Mononuclear cell (primary cell): Measurements from ENCODE around the gene MRPL46. TPM values are rescaled to one million over a fixed set of nuclear protein-coding genes. Genes with fewer than 3 reads are reported as not detected.
"Not testable (repeated sequence)": the region's sequence is repeated elsewhere in the genome, so short reads cannot be mapped to it uniquely, and the experiment has no call there.

ENCODE experiments used
- H3K27me3 ChIP-seq: 2 replicates; pipeline ENCODE4 v1.6.0; 2011; ENCODE audit warnings: low read length, control low read depth; ENCODE audit not compliant: insufficient read depth
- H3K4me1 ChIP-seq: 2 replicates; pipeline ENCODE4 v1.5.1; 2011; ENCODE audit warnings: mild to moderate bottlenecking, low read length, control low read depth; ENCODE audit not compliant: insufficient read depth
- H3K4me3 ChIP-seq: 2 replicates; pipeline ENCODE4 v1.5.1; 2011; ENCODE audit warnings: mild to moderate bottlenecking, low read length, moderate library complexity
- H3K9me3 ChIP-seq: 2 replicates; pipeline ENCODE4 v1.5.1; 2011; ENCODE audit warnings: low read depth, mild to moderate bottlenecking, control low read depth, low read length
- total RNA-seq: library from RNA; depleted of rRNA; stranded (reverse); fragments of >200 nt; gene quantifications from one replicate; pipeline ENCODE4 v1.2.3, GENCODE V29; 2012

Gene MRPL46
- total RNA-seq, 1 donor: 8.7 TPM

DNA sequence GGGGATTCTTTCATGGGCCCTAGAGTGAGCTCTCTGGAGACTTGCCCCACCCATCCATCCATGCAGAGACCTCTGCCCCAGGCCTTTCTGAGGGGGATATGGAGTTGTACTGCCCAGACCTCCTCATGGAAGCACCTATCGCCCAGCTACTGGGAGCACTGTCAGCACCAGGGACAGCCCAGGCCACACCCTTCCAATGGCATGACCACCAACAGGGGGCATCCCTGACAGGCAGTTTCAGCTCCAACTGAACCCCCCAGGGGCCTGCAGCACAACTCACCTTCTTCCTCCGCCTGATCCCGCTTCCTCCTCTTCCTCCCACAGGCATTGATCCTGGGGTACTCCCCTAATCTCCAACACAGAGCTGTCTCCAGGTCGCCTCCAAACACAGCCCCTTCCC, 22.1 kb upstream of the MRPL46 start:
- Histone ChIP-seq H3K9me3 (no peaks in the 10 kb centered on the region), H3K27me3 (no peaks in the 10 kb centered on the region), H3K4me1 (peaks cover 5% of the 10 kb centered on the region), H3K4me3 (no peak overlapping the region)

DNA sequence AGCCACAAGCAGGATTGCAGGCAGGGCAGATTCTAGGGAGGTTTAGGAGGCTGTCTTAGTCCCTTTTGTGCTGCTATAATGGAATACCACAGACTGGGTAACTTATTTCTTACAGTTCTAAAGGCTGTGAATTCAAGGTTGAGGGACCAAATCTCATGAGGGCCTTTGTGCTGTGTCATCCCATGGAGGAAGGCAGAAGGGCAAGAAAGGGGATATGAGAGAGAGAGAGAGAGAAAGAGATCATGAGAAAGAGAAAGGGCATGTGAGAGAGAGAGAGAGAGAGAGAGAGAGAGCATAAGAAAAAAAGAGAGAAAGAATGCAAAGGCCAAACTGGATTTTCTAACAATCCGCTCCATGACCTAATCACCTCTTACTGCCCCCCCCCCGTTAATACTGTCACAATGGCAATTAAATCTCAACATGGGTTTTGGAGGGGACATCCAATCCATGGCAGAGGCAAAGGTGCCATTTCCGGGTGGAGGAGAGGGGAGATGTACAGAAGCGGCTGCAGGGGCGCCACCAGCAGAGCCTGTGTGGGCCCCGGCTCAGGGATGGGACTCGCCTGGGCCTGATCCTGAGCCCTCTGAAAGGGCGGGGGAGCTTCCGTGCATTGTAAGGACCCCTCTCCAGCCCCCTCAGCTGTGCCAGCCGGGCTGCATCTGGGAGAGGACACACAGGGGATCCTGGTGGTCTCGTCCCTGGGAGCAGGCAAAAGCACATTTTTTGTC, 20.8 kb upstream of the MRPL46 start:
- H3K4me3 ChIP-seq: no peak overlapping the region
- H3K4me1 ChIP-seq: peaks cover 5% of the 10 kb centered on the region

DNA sequence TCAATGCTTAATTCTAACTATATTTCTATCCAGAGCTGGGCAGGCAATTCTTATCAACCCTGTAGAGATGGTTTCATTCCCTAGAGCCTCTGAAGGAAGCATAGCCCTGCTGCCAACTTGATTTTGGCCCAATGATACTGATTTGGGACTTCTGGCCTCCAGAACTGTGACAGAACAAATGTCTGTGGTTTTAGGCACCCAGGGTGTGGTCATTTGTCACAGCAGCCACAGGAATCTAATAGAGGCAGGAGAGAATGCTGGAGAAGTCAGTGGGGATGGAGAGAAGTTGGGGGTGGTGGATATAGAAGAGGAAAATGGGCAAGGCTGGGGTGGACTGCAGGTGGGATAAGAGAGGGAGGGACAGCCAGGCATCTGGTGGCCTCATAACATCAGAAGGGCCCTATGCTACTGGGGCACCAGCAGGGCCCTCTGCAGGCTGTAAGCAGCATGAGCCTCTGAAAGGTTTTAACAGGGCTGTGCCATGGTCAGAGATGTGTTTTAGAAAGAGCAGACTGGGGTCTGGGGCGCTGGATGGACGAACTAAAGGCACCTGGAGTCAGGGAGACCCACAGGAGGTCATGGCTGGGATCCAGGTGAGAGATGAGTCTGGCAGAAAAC, 20.1 kb upstream of the MRPL46 start:
- Histone ChIP-seq H3K4me3 (no peak overlapping the region), H3K27me3 (no peaks in the 10 kb centered on the region), H3K9me3 (no peaks in the 10 kb centered on the region), H3K4me1 (peaks cover 5% of the 10 kb centered on the region)

More for the DNA sequence above, 20.8 kb upstream of the MRPL46 start:
- Histone ChIP-seq H3K27me3 (no peaks in the 10 kb centered on the region), H3K9me3 (no peaks in the 10 kb centered on the region)

DNA sequence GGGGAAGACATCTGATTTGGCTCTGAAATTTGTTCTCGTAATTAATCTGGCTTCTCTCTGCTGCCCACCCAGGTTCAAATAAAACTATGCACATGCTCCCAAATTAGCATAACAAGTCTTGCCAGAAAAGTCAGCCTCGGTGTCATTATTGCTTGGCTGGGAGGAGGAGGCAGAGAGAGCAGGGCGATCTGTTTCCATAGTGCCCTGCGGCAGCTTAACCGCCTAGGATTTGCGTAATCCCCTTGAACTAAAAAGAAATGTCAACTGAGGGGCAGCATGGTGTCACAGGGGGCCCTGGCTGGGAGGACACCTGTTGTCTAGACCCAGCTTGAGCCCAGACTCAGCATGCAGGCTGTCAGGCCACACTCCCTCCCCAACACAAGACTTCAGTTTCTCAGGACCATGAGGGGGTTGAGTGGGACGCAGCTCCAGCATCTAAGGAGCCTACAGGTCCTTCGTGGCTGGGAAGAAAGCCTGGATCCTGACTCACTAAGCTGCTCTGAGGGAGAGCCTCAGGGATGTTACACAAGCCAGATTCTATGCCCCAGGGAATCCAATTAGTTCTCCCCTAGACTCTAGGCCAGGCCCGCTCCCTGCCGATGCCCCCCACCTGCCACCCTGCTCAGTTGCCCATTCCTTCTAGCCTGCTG, 17.6 kb upstream of the MRPL46 start:
- H3K9me3 ChIP-seq: no peaks in the 10 kb centered on the region
- H3K27me3 ChIP-seq: no peaks in the 10 kb centered on the region
- H3K4me1 ChIP-seq: peaks cover 5% of the 10 kb centered on the region
- H3K4me3 ChIP-seq: no peak overlapping the region

DNA sequence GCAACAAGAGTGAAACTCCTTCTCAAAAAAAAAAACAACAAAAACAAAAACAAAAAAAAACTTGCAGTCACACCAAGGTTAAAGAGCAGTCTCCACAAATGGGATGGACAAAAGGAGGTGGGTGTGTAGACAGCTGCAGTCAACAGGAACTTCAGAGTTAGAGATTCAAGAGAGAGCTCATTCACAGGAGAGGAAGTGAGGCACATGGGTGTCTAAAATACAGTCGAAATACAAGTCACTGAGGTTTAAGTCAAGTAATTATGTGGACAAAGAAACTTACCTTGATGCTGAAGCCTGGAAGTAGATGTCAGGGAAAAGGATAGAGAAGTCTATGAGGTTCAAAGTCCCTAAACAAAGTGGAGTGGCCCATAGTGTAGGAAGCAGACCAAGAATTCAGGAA, 15.1 kb upstream of the MRPL46 start:
- H3K4me3 ChIP-seq: no peak overlapping the region
- H3K9me3 ChIP-seq: no peaks in the 10 kb centered on the region
- no peaks in the 10 kb centered on the region for H3K4me1 ChIP-seq
- no peaks in the 10 kb centered on the region for H3K27me3 ChIP-seq

DNA sequence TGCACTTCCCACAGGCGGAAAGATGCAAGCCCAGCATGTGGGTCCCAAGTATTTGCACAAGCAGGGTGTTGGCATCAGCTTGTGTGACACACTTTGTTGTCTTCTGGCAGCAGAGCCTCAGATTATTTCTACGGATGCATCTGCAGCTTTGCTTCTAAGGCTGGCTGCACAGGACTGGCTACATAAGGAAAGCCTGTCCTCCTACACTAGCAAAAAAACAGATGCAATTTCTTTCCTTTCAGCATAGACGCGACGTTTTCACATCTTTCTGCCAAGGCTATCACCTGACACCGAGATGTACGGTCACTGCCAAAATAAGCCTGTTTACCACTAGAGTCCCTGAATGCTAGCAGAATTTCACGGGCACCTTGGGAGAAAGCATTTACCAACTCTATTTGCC, 13.8 kb upstream of the MRPL46 start:
- Histone ChIP-seq H3K27me3 (no peaks in the 10 kb centered on the region), H3K9me3 (no peaks in the 10 kb centered on the region), H3K4me1 (no peaks in the 10 kb centered on the region), H3K4me3 (no peak overlapping the region)

DNA sequence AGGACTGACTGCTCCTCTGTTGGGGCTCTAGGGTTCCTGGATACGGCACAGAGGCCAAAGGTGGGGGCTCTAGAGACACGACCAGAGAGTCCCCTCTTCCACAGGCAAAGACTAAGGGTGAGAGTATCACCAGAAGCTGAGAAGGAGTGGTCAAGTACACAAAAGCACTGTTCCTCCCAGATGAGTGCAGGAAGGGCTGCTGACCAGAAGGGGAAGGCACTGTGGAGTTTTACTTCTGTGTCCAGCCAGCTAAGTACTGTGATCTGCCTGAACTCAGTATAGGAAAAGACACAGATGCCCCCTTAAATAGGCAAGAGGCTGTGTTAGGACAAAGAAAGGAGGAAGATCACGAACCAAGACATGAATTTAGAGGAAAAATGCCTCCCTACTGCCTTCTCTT, 12.0 kb upstream of the MRPL46 start:
- no peaks in the 10 kb centered on the region for H3K9me3 ChIP-seq

DNA sequence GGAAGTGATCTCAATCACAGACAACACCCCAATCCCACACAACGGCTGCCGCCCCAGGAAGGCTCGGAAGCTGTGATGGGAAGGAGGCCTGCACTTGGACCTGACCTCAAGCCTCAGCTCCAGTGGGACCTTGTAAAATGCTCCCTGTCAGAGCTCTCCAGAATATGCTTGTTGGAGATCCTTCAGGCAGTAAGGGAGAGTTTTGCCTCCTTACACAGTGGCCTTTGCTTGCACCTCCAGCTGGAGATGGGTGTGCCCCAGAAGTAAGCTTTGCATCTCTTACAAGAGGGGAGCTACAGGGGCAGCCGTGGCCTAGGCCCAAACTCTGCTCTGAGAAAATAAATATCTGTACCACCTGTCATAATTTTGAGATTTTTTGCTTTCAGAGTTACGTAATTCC, 10.7 kb upstream of the MRPL46 start:
- Histone ChIP-seq H3K4me3 (no peak overlapping the region), H3K27me3 (no peaks in the 10 kb centered on the region), H3K9me3 (no peaks in the 10 kb centered on the region), H3K4me1 (no peaks in the 10 kb centered on the region)

More for the DNA sequence above, 12.0 kb upstream of the MRPL46 start:
- Histone ChIP-seq H3K27me3 (no peaks in the 10 kb centered on the region), H3K4me3 (no peak overlapping the region), H3K4me1 (no peaks in the 10 kb centered on the region)

DNA sequence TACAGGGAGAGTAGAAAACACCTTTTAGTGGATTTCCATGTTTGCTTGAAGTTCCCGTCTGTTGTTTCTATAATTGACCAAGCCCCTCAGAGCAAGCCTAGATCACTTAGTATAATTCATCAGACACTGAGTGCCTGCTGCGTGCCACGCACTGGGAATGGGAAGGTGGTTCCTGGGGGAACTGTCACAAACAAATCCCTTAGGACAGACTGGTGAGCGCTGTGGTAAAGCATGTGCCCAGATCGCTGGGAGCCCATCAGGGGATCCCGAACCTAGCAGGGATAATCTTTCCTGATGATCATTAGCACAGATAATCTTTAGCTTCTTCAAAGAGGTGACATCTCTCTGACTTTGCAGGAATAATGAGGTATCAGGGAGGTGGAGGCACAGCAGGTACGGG, 9.9 kb upstream of the MRPL46 start:
- H3K9me3 ChIP-seq: no peaks in the 10 kb centered on the region
- no peak overlapping the region for H3K4me3 ChIP-seq
- H3K4me1 ChIP-seq: no peaks in the 10 kb centered on the region
- no peaks in the 10 kb centered on the region for H3K27me3 ChIP-seq

DNA sequence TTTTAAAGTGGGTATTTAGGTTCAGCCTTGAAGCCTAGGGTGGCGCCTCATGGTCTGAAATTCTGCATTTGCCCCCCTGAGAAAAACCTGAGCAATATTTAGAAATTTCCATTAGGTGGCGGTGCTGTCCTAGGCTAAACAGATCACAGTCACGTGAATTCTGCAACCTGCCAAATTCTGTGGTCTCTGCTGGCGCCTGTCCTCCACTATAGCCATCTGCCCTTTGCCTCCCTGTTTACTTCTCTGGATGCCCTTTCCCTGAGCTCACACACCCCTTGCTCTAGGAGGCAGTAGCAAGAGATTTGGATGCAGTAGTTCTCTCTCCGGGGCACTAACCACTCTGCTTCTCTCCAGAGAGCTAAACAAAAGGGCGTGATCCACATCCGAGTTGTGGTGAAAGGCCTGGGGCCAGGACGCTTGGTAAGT, 9.5 kb upstream of the MRPL46 start:
- Histone ChIP-seq H3K27me3 (no peaks in the 10 kb centered on the region), H3K4me3 (no peak overlapping the region), H3K4me1 (no peaks in the 10 kb centered on the region), H3K9me3 (no peaks in the 10 kb centered on the region)

DNA sequence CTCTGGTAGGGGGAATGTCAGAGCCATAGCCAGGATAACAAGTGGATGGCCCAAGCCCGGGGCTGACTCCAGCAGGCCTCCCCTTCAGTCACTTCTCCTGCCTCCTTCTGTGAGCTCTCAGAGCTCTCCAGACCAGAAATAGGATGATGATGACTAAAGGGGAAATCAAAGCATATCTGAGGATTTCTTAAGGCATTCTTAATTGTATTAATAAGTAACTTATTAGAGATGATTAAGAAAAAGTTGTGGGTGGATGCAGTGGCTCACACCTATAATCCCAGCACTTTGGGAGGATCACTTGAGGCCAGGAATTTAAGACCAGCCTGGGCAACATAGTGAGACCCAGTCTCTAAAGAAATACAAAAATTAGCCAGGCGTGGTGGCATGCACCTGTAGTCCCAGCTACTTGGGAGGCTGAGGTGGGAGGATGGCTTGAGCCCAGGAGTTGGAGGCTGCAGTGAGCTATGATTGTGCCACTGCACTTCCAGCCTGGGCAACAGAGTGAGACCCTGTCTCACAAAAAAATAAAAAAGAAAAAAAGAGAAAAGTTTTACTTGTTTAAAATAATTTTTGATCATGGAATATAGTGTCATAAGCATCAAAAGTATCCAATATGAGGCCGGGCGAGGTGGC, 6.6 kb upstream of the MRPL46 start:
- H3K27me3 ChIP-seq, H3K4me3 ChIP-seq, H3K9me3 ChIP-seq, H3K4me1 ChIP-seq: not testable (repeated sequence)

DNA sequence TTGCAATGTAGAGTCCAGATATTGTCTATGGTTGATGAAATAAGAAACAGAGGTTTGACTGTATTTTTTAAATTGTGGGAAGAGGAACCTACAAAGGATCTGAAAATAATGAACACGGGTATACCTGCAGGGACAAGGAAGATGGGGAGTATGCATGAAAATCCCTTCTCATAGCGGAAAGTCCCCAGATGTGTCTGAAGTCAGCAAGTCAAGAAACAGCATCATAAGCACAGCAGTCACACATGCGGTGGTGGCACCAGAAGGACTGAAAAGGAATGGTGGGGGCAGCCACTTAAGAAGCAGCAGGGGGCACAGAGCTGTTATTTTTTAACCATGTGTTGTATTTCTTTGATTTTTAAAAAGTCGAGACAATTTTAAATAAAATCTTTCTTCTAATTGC, 5.0 kb upstream of the MRPL46 start:
- peaks cover 11% of the 10 kb centered on the region for H3K4me1 ChIP-seq
- H3K27me3 ChIP-seq: no peaks in the 10 kb centered on the region
- H3K4me3 ChIP-seq: no peak overlapping the region
- no peaks in the 10 kb centered on the region for H3K9me3 ChIP-seq

DNA sequence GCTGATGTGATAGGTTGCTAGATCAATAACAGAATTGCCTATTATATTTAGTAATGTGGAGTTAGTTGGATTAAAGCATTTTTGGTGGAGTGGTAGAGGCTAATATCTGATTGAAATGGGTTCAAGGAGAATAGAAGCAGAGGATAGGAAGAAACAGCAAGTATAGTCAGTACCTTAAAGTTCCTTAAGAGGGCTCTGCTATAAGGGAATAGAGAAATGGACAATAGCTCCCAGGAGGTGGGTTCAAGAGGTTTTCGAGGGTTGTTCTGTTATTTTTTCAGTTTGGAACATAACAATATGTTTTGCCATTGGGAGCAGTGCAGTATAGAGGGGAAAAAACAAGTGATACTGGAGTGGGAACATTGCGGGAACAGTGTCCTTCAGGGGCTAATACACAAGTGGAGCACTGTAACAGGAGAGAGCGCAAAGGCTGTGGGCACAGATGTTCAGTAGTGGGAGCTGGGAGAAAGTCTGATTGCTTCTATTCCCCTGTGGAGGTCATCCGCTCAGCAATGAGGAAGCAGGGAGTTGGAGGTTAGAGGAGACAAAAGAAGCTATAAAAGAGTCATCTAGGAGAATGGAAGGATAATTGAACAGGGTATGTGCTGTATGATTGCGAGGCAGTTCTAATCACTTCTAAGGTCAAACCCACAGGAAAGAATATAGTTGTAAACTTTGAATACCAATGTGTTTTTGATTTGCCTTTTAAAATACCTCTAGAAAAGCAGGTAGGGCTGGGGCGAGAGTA, 3.6 kb upstream of the MRPL46 start:
- no peaks in the 10 kb centered on the region for H3K27me3 ChIP-seq
- no peaks in the 10 kb centered on the region for H3K9me3 ChIP-seq
- peaks cover 22% of the 10 kb centered on the region for H3K4me1 ChIP-seq
- no peak overlapping the region for H3K4me3 ChIP-seq

DNA sequence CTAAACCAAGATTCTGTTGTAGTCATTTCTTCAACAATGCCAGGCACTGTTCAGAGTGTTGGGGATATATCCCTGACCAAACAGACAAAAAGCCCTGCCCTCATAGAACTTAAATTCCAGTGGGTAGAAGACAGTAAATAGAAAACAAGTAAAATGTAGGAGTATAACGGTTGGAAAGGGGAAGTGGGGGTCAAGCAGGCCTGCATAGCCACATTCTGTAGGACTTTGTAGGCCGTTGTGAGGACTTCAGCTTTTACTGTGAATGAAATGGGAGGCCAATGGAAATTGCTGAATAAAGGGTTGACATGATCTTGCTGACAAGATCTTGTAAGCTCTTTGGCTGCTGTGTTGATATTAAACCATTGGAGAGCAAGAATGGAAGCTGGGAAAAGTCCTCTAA, 2.1 kb upstream of the MRPL46 start:
- H3K4me1 ChIP-seq: peaks cover 25% of the 10 kb centered on the region
- no peak overlapping the region for H3K4me3 ChIP-seq
- no peaks in the 10 kb centered on the region for H3K9me3 ChIP-seq
- H3K27me3 ChIP-seq: no peaks in the 10 kb centered on the region

DNA sequence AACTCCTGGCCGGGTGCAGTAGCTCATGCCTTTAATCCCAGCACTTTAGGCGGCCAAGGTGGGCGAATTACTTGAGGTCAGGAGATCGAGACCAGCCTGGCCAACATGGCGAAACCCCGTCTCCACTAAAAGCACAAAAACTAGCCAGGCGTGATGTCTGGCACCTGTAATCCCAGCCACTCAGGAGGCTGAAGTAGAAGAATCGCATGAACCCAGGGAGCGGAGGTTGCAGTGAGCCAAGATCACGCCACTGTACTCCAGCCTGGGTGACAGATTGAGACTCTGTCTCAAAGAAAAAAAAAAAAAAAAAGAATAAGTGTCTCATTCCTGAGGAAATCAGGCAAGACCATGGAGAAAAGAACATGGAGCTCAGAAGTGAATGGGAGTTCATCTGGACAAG, 1.5 kb upstream of the MRPL46 start:
- not testable (repeated sequence) for H3K9me3 ChIP-seq, H3K27me3 ChIP-seq, H3K4me3 ChIP-seq
- peaks cover 25% of the 10 kb centered on the region for H3K4me1 ChIP-seq
